HCT116 (cell line): Measurements from ENCODE around the gene ZEB1. TPM values are rescaled to one million over a fixed set of nuclear protein-coding genes. Genes with fewer than 3 reads are reported as not detected.

Experiments
- ATAC-seq: fragments of 200-7000 bp; cut with Tn5 transposase; 2 replicates; pipeline ENCODE4 v1.9.1; 2020; ENCODE audit warnings: mild to moderate bottlenecking, moderate library complexity
- BruUV-seq: library from RNA; stranded (reverse); fragments of 400-500 nt; replicated peaks from 2 replicates; lab custom pipeline; 2021; lab: Mats Ljungman, UMichigan
- CTCF ChIA-PET: fragments of 300-600 bp; sonication (Branson Sonifier 250); formaldehyde crosslinking; loops from one replicate; lab custom pipeline; 2021; ENCODE audit warnings: antibody characterized with exemption; lab: Charles Lee
- POLR2A ChIA-PET: fragments of 300-600, 350-600 bp; sonication (Branson Sonifier 250); formaldehyde crosslinking; loops from one replicate; lab custom pipeline; 2021; ENCODE audit warnings: antibody characterized with exemption; lab: Charles Lee
- RAD21 ChIA-PET, 2 experiments: fragments of 300-600 bp; sonication (Branson Sonifier 250); formaldehyde crosslinking; loops; one replicate each; lab custom pipeline; 2023; ENCODE audit warnings: low total read pairs in 2 of 2; ENCODE audit not compliant: uncharacterized antibody in 2 of 2, unreplicated experiment in 2 of 2, low non-redundant PET in 1 of 2; lab: Charles Lee
- DNase-seq: peaks from one replicate; pipeline ENCODE4 v3.0.0-alpha.2; 2010; ENCODE audit warnings: low read depth, low spot score
- H2AFZ ChIP-seq: fragments of 200-600 bp; shearing (Covaris generic), sonication (generic); 2 replicates; pipeline ENCODE4 v1.6.1; 2017; ENCODE audit warnings: low read depth, mixed run types, mixed read lengths, antibody characterized with exemption, low read length; ENCODE audit not compliant: poor library complexity, severe bottlenecking
- H3K27ac ChIP-seq: 2 replicates; pipeline ENCODE4 v1.5.1; 2012; ENCODE audit warnings: low read depth, low read length
- H3K27me3 ChIP-seq: fragments of 200-600 bp; sonication (generic); 2 replicates; pipeline ENCODE4 v1.6.1; 2016; ENCODE audit warnings: mixed run types, low read length, mixed read lengths; ENCODE audit not compliant: insufficient read depth
- H3K36me3 ChIP-seq, 2 experiments: fragments of 200-500 bp in 1 of 2; fragments of 200-600 bp in 1 of 2; sonication (Bioruptor generic) in 1 of 2; sonication (generic) in 1 of 2; 2 replicates each; pipeline versions ENCODE4 v1.5.1 to v1.6.1; 2014 to 2016; ENCODE audit warnings: low read length in 2 of 2, inconsistent platforms in 1 of 2, mixed read lengths in 1 of 2, mixed run types in 1 of 2; ENCODE audit not compliant: insufficient read depth in 2 of 2, control insufficient read depth in 1 of 2
- H3K4me1 ChIP-seq, 2 experiments: fragments of 200-600 bp in 1 of 2; sonication (generic) in 1 of 2; 2 replicates each; pipeline versions ENCODE4 v1.5.1 to v1.6.1; 2012 to 2017; ENCODE audit warnings: low read length in 2 of 2, inconsistent platforms in 1 of 2, mild to moderate bottlenecking in 1 of 2, mixed read lengths in 1 of 2, mixed run types in 1 of 2, moderate library complexity in 1 of 2; ENCODE audit not compliant: insufficient read depth in 2 of 2, control insufficient read depth in 1 of 2
- H3K4me2 ChIP-seq: fragments of 200-600 bp; sonication (generic); 2 replicates; pipeline ENCODE4 v1.6.1; 2017; ENCODE audit warnings: mixed run types, low read length, mixed read lengths
- H3K4me3 ChIP-seq, 2 experiments: fragments of 200-600 bp in 1 of 2; sonication (generic) in 1 of 2; replicated peaks in 1 of 2; 2 replicates each; pipeline ENCODE4 v1.5.1; 2011 to 2016; ENCODE audit warnings: low read length in 2 of 2, control low read depth in 1 of 2, low read depth in 1 of 2, mild to moderate bottlenecking in 1 of 2, mixed read lengths in 1 of 2, mixed run types in 1 of 2
- H3K79me2 ChIP-seq: fragments of 200-600 bp; sonication (generic); 2 replicates; pipeline ENCODE4 v1.6.1; 2017; ENCODE audit warnings: mild to moderate bottlenecking, mixed run types, low read length, moderate library complexity, mixed read lengths; ENCODE audit not compliant: insufficient read depth
- H3K9ac ChIP-seq: fragments of 200-600 bp; sonication (generic); 2 replicates; pipeline ENCODE4 v1.6.1; 2016; ENCODE audit warnings: low read length, mixed read lengths
- H3K9me2 ChIP-seq: fragments of 200-600 bp; sonication (generic), shearing (Covaris generic); 2 replicates; pipeline ENCODE4 v1.6.1; 2017; ENCODE audit warnings: mixed run types, mild to moderate bottlenecking, moderate library complexity; ENCODE audit not compliant: insufficient read depth
- H3K9me3 ChIP-seq, 2 experiments: fragments of 200-500 bp in 1 of 2; fragments of 200-600 bp in 1 of 2; sonication (Bioruptor generic) in 1 of 2; sonication (generic) in 1 of 2; 2 replicates each; pipeline ENCODE4 v1.6.1; 2014 to 2017; ENCODE audit warnings: low read length in 2 of 2, mixed read lengths in 2 of 2, inconsistent platforms in 1 of 2, low read depth in 1 of 2, mild to moderate bottlenecking in 1 of 2, mixed run types in 1 of 2, moderate library complexity in 1 of 2; ENCODE audit not compliant: control insufficient read depth in 1 of 2, insufficient read depth in 1 of 2
- H4K20me1 ChIP-seq: fragments of 200-600 bp; sonication (generic), shearing (Covaris generic); 2 replicates; pipeline ENCODE4 v1.6.1; 2017; ENCODE audit warnings: mixed run types, mild to moderate bottlenecking, moderate library complexity; ENCODE audit not compliant: insufficient read depth
- ATF3 ChIP-seq: IDR thresholded peaks from 2 replicates; pipeline ENCODE4 v1.6.1; 2012
- CBX3 ChIP-seq: IDR thresholded peaks from 2 replicates; pipeline ENCODE4 v1.6.1; 2012; ENCODE audit warnings: low read depth
- ELF1 ChIP-seq: IDR thresholded peaks from 2 replicates; pipeline ENCODE4 v1.6.1; 2012; ENCODE audit warnings: low read depth, borderline replicate concordance
- EZH2phosphoT487 ChIP-seq: fragments of 200-600 bp; IDR thresholded peaks from 2 replicates; pipeline ENCODE4 v1.6.1; 2018; ENCODE audit warnings: antibody characterized with exemption, borderline replicate concordance
- FOSL1 ChIP-seq: IDR thresholded peaks from 2 replicates; pipeline ENCODE4 v1.6.1; 2012; ENCODE audit warnings: low read depth
- JUND ChIP-seq: IDR thresholded peaks from 2 replicates; pipeline ENCODE4 v1.6.1; 2012
- MAX ChIP-seq: IDR thresholded peaks from 2 replicates; pipeline ENCODE4 v1.6.1; 2012
- POLR2AphosphoS5 ChIP-seq: IDR thresholded peaks from 2 replicates; pipeline ENCODE4 v1.6.1; 2011; ENCODE audit warnings: mild to moderate bottlenecking, low read depth, low read length, moderate library complexity
- REST ChIP-seq: IDR thresholded peaks from 2 replicates; pipeline ENCODE4 v1.6.1; 2012; ENCODE audit warnings: low read depth
- SP1 ChIP-seq: IDR thresholded peaks from 2 replicates; pipeline ENCODE4 v1.6.1; 2012; ENCODE audit warnings: low read depth
- YY1 ChIP-seq: IDR thresholded peaks from 2 replicates; pipeline ENCODE4 v1.6.1; 2011; ENCODE audit warnings: low read length, low read depth, moderate library complexity, mild to moderate bottlenecking; ENCODE audit not compliant: insufficient replicate concordance; ENCODE audit errors: extremely low read depth
- ZFX ChIP-seq: fragments of 450-650 bp; IDR thresholded peaks from 2 replicates; pipeline ENCODE4 v1.6.1; 2017
- ZNF274 ChIP-seq: fragments of 200-500 bp; sonication (Bioruptor generic); IDR thresholded peaks from 2 replicates; pipeline ENCODE4 v1.6.1; 2014; ENCODE audit warnings: mild to moderate bottlenecking, low read depth, low read length, inconsistent platforms
- intact Hi-C: fragments of 100-400 bp; cut with micrococcal nuclease; formaldehyde crosslinking; loops from 2 replicates; pipeline ENCODE4 v1.10.0; 2022
- total RNA-seq: library from RNA; stranded (reverse); gene quantifications from one replicate; pipeline ENCODE4 v1.2.1, GENCODE V29; 2021; ENCODE audit not compliant: unreplicated experiment

Gene ZEB1
- total RNA-seq, 1 experiment from 2014 or later: 3.4 TPM

- no peaks in the 10 kb centered on the region for H3K79me2 ChIP-seq
- ChIA-PET CTCF (no interaction called here), POLR2A (no interaction called here)
- TF ChIP-seq ATF3 (no peak), ELF1 (no peak), POLR2AphosphoS5 (no peak), EZH2phosphoT487 (no peak), YY1 (no peak), MAX (no peak), ZNF274 (no peak), SP1 (no peak), CBX3 (no peak), JUND (no peak), REST (no peak), ZFX (no peak), FOSL1 (no peak)
- TF ChIP-seq, all 23 proteins: peak for 0
- no peak overlapping the region for H3K4me2 ChIP-seq
- RAD21 ChIA-PET: interaction anchor here in 1 of 2 experiments (0.6 kb wide), 1 partner anchor 176 kb away, joined by 3 read pairs; no protein-coding TSS in a partner anchor
- H3K4me3 ChIP-seq: no peak overlapping the region
- no TSS peak for BruUV-seq
- H3K27ac ChIP-seq: no peak overlapping the region
- intact Hi-C loops: no loop called here
- no peaks in the 10 kb centered on the region for H3K9me2 ChIP-seq
- H3K9ac ChIP-seq: no peak overlapping the region
- ATAC-seq: no peak
- H3K9me3 ChIP-seq: no peaks in the 10 kb centered on the region
- H3K4me1 ChIP-seq: peaks cover 17 to 19% of the 10 kb centered on the region in 2 experiments
- no peak for DNase-seq
- H2AFZ ChIP-seq: no peak overlapping the region
- H4K20me1 ChIP-seq: no peaks in the 10 kb centered on the region
- H3K27me3 ChIP-seq: no peaks in the 10 kb centered on the region
- no peaks in the 10 kb centered on the region for H3K36me3 ChIP-seq
Observed at GRCh38 chr10:31578181-31578852, 259.3 kb downstream of the ZEB1 start.
